GM21528 (cell line): ENCODE measurements around the gene RAD51B.
"Not testable (repeated sequence)": the region's sequence is repeated elsewhere in the genome, so short reads cannot be mapped to it uniquely, and the experiment has no call there.

Source experiments
- ATAC-seq: cut with Tn5 transposase; IDR thresholded peaks from one replicate; pipeline ENCODE4 v1.9.1; 2021; ENCODE audit warnings: mild to moderate bottlenecking, moderate library complexity; ENCODE audit not compliant: unreplicated experiment, low FRiP score

Gene RAD51B

DNA sequence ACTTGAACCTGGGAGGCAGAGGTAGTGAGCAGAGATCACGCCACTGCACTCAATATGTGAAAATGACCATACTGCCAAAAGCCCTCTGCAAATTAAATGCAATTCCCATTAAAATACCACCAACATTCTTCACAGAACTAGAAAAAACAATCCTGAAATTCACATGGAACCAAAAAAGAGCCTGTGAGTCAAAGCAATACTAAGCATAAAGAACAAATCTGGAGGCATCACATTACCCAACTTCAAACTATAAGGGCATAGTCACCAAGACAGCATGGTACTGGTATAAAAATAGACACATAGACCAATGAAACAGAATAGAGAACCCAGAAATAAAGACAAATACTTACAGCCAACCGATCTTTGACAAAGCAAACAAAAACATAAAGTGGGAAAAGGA is 401.5 kb downstream of the RAD51B start:
- ATAC-seq = not testable (repeated sequence)

GRCh38 chr14:68222154-68222553 is 402.6 kb downstream of the RAD51B start:
- no peak for ATAC-seq

GRCh38 chr14:68222726-68223125 is 403.1 kb downstream of the RAD51B start:
- ATAC-seq = no peak

GRCh38 chr14:68223631-68224030 is 404.1 kb downstream of the RAD51B start:
- ATAC-seq = no peak

GRCh38 chr14:68225321-68225720 is 405.7 kb downstream of the RAD51B start:
- no peak for ATAC-seq

GRCh38 chr14:68226523-68226922 is 406.9 kb downstream of the RAD51B start:
- no peak for ATAC-seq

DNA sequence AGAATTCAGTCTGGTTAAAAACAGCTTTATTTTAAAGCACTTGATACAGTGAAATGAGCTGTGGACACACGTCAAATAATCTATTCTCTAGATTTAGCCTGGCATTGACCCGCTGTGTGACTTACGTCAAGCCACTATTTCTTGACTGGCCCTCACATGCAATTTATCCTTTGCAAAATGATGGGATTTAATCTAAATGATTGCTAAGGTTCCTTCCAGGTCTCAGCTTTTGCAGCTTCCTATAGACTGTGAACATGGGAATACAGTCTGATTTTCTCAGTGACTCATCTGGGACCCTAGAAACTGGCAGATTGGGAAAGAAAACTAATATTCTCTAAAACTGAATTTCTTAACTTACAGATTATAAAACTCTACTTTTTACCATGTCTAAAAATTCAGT is 409.1 kb downstream of the RAD51B start:
- ATAC-seq = no peak

GRCh38 chr14:68229423-68230100 is 410.0 kb downstream of the RAD51B start:
- ATAC-seq = no peak

DNA sequence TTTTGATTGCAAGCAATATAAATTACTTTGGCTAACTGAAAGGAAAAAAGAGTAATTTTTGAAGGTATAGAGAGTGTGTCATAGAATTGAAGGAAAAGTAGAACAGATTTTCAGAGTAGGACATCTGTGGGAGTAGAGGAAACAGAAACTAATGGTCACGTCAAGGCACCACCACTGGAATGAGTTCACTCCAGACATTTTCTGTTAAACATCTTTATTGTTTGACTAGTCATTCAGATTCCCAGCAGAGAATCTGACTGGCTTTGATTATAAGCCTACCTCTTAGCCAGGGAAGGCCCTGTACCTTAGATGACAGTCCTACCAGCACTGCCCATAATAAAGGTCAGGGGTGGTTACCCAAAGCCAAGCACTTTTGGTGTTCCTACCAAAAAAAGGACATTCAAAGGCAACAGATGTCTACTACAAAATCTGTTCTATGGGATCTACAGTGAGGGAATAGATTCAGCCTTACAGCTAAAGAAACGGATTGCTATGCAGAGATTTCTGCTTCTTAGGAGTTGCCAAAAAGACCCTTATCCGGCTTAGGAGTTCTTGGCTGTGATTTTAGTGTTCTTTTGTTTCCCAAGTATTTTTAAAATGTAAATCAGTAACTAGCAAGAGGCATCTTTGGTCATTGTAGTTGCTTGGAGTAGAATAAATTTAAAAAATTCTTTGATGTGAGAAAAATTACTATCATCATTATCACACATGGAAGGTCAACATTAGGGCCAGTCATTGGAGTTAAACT is 410.8 kb downstream of the RAD51B start:
- no peak for ATAC-seq

- no peak for ATAC-seq
These were observed 411.6 kb downstream of the RAD51B start for GRCh38 chr14:68230950-68231717.

DNA sequence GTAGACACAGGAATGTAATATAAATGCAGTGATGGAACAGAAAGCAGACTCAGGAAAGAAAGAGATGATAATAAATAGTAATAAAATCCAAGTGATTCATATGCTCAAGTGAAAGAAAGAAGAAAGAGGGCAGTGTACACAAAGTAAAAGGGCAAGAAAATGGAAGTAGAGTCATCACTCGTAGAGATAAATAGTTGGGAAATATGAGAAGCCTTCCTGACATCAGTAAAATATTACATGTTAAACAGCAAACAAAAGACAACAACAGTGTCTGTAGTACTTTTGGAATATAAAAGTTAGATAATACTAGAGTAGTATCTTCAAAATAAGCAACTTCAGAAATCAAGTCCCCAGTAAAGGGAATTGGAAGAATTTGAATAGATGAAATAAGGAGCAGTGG is 412.3 kb downstream of the RAD51B start:
- no peak for ATAC-seq

GRCh38 chr14:68232300-68233055 is 412.9 kb downstream of the RAD51B start:
- no peak for ATAC-seq

GRCh38 chr14:68233101-68233784 is 413.7 kb downstream of the RAD51B start:
- ATAC-seq = no peak

DNA sequence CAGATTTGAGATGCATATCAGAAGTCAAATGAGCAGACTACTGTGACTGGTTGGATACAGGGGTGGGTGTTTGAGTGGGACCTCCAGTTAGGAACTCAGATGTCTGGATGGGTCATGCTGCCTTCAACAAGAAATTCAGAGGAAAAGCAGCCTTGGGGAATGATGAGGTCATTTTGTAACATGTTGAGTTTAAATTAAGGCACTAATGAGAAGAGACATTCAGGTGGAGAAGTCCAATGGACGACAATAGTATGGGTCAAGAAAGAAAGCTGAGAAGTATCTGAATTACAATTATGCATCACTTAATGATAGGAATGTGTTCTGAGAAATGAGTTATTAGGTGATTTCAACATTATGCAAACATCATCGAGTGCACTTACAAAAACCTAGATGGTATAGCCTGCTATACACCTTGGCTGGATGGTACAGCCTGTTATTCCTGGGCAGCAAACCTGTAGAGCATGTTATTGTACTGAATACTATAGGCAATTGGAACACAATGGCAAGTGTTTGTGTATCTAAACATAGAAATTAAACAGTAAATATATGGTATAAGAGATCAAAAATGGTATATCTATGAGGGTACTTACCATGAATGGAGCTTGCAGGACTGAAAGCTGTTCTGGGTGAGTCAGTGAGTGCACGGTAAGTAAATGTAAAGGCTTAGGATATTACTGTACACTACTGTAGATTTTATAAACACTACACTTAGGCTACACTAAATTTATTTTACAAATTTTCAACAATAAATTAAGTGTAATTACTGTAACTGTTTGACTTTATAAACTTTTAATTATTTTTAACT is 414.7 kb downstream of the RAD51B start:
- no peak for ATAC-seq

DNA sequence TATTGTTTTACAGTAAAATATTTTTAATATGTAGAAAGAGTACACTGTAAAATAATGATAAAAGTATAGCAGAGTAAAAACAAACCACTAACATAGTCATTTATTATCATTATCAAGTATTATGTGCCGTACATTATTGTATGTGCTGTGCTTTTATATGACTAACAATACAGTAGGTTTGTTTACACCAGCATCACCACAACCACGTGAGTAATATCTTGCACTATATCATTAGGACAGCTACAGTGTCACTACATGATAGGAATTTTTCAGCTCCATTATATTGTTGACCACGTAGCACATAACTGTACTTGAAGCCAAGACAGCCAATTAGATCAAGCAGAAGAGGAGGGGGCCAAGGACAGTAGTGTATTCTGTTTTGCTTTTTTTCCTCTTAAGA is 415.4 kb downstream of the RAD51B start:
- ATAC-seq = no peak

GRCh38 chr14:68236582-68237458 is 417.2 kb downstream of the RAD51B start:
- no peak for ATAC-seq

DNA sequence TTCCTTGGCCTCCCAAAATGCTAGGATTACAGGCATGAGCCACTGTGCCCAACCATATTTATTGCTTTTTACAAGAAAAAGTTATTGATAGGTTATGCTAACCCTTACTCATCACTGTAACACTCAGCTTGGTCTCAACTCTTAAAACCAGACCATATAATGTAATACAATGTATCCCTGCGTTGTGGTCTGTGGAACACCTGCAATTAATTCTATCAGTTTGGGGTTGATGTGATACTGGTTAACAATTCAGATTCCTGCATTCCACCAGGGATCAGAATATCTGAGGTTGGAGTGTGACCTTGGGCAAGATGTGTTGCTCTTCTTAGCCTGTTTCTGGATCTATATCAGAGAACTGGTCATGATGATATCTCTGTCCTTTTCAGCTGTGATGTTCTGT is 419.0 kb downstream of the RAD51B start:
- no peak for ATAC-seq

DNA sequence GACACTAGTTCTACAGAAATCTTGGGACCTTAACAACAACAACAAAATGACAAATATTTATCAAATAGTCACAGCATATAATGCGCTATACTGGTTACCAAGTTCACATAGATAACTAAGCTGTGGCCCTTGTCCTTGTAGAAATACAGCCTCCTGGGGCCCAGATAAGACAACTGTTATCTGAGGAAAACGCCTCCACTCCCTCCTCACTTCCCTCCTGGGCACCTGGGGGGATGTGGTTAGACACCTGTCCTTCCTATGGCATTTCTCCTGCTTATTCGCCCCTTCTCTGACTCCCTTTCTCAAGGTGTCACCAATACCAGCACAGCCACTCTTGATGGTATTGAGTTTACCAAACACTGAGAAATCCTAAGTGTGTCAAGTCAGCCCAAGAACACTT is 419.4 kb downstream of the RAD51B start:
- no peak for ATAC-seq
